Measurements from ENCODE around the gene NUMBL. TPM values are rescaled to one million over a fixed set of nuclear protein-coding genes. Genes with fewer than 3 reads are reported as not detected.
A peak's percentile ranks its signal among the peaks of the same experiment; 100 is the strongest.

The NUMBL gene
- polyA plus RNA-seq, 6 donors from 2014 or later: 0.27 to 2.6 (median 1.5) TPM; not detected in 1

DNA sequence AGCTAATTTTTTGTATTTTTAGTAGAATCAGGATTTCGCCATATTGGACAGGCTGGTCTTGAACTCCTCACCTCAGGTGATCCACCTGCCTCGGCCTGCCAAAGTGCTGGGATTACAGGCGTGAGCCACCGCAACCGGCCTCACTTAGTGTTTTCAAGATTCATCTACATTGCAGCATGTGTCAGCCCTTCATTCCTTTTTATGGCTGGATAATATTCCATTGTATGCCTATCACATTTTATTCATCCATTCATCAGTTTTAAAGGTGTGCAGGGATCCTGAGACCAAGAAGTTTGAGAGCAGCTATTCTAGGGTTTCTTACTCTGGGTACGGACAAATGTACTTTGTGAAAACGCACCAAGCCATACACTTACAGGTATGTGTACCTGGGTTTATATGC is 17.2 kb upstream of the NUMBL start:
- Mint-ChIP-seq H3K27ac (no peak overlapping the region), H3K9me3 (peaks cover 0 to 1% (median 0%) of the 10 kb centered on the region in 7 donors)

DNA sequence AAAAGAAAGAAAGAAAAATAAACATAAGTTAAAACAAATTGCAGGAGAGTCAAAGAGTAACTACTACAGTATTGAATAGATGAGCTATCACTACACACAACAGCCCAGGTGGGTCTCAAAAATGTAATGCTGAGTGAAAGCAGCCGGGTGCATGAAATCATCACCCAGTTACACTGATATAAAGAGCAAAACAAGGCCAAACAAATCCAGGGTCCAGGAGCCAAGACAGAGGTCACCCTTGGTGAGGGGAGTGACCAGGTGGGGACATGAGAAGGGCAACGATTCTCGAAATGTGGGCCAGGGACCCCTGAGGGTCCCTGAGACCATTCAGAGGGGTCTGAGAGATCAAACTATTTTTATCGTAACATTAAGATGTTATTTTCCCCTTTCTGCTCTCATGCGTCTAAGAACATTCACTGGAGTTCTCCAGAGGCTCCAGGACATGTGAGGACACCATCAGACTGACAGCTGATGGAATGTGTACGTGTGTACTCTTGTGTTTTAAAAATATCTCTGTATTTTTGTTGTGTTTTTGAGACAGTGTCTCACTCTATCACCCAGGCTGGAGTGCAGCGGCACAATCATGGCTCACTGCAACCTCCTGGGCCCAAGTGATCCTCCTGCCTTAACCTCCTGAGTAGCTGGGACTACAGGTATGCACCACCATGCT is 15.6 kb upstream of the NUMBL start:
- H3K36me3 Mint-ChIP-seq: peaks cover 12 to 49% of the 10 kb centered on the region in 2 donors
- H3K4me3 Mint-ChIP-seq: no peak overlapping the region
- peak overlapping the region in 1 of 6 donors; percentile 21 for H3K27ac Mint-ChIP-seq
- H3K4me1 Mint-ChIP-seq: peaks cover 4 to 6% (median 5%) of the 10 kb centered on the region in 3 donors
- no peak for ATAC-seq (ENCODE audit: low read depth in 2 of 2)
- DNase-seq: no peak
- no peaks in the 10 kb centered on the region for H3K27me3 Mint-ChIP-seq
- H3K9me3 Mint-ChIP-seq: peaks cover 0 to 1% (median 0%) of the 10 kb centered on the region in 7 donors

More for the DNA sequence above, 17.2 kb upstream of the NUMBL start:
- DNase-seq (no peak), ATAC-seq (ENCODE audit: low read depth in 2 of 2) (no peak)
- H3K4me1 Mint-ChIP-seq: peaks cover 6 to 14% (median 10%) of the 10 kb centered on the region in 3 donors
- peak overlapping the region in 1 of 8 donors; percentile 17 for H3K4me3 Mint-ChIP-seq
- H3K36me3 Mint-ChIP-seq: peaks cover 12 to 43% of the 10 kb centered on the region in 2 donors
- H3K27me3 Mint-ChIP-seq: no peaks in the 10 kb centered on the region

DNA sequence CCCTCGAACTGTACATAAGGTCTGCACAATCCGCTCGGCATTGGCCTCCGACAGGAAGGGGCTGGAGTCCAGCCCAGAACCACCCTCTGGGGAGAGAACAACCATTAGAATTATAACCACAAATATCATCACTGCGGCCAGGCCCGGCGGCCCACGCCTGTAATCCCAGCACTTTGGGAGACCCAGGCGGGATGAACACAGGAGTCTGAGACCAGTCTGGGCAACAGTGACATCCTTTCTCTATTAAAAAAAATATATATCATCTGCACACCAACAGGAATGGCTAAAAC is 14.9 kb upstream of the NUMBL start:
- Mint-ChIP-seq H3K27me3 (no peaks in the 10 kb centered on the region), H3K9me3 (peaks cover 0 to 1% (median 0%) of the 10 kb centered on the region in 7 donors), H3K4me3 (no peak overlapping the region), H3K36me3 (peaks cover 12 to 46% of the 10 kb centered on the region in 2 donors), H3K4me1 (peaks cover under 1 to 2% (median under 1%) of the 10 kb centered on the region in 3 donors), H3K27ac (no peak overlapping the region)
- no peak for DNase-seq
- ATAC-seq (ENCODE audit: low read depth in 2 of 2): no peak

DNA sequence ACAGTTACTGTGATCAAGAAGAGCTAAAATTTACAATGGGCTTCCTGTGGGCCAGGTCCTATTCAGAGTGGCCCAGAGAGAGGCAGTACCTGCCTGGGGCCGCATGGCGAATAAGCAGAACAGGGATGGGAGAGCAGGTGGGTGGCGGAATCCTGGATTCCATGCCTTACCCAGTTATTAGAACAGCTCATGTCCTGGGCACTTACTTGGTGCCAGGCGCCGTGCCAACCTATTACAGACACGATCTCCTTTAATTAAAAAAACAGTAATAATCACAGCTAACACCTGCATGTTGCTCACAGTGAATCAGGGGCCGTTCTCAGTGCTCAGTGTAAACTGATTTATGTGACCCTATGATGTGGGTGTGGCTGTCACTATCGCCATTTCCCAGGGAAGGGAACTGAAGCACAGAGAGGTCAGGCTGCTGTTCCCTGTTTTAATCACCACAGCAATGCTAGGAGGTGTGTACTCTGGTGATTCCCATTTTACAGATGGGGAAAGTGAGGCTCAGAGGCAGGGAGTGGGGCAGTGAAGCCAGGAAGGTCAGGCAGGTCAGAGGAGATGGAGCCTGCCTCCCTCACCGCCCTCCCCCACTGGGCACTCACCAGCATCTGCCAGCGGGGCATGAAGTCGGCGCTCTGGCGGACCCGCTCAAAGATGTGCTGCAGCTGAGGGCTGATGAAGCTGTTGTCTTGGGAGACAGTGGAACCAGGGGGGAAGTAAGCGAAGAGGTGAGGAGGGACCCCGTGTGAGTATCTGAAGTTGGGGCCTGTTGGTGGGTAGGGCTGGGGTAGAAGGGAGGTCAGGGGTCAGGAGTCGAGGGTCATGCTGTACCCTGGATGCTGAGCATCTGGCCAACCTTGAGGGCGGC is 14.3 kb upstream of the NUMBL start:
- peaks cover 0 to 2% (median 0%) of the 10 kb centered on the region in 3 donors for H3K4me1 Mint-ChIP-seq
- DNase-seq: no peak
- ATAC-seq (ENCODE audit: low read depth in 2 of 2): no peak
- no peak overlapping the region for H3K4me3 Mint-ChIP-seq
- peak overlapping the region in 2 of 6 donors; percentile 47 to 57 for H3K27ac Mint-ChIP-seq
- no peaks in the 10 kb centered on the region for H3K27me3 Mint-ChIP-seq
- H3K9me3 Mint-ChIP-seq: peaks cover 0 to 1% (median 0%) of the 10 kb centered on the region in 7 donors
- peaks cover 12 to 44% of the 10 kb centered on the region in 2 donors for H3K36me3 Mint-ChIP-seq

DNA sequence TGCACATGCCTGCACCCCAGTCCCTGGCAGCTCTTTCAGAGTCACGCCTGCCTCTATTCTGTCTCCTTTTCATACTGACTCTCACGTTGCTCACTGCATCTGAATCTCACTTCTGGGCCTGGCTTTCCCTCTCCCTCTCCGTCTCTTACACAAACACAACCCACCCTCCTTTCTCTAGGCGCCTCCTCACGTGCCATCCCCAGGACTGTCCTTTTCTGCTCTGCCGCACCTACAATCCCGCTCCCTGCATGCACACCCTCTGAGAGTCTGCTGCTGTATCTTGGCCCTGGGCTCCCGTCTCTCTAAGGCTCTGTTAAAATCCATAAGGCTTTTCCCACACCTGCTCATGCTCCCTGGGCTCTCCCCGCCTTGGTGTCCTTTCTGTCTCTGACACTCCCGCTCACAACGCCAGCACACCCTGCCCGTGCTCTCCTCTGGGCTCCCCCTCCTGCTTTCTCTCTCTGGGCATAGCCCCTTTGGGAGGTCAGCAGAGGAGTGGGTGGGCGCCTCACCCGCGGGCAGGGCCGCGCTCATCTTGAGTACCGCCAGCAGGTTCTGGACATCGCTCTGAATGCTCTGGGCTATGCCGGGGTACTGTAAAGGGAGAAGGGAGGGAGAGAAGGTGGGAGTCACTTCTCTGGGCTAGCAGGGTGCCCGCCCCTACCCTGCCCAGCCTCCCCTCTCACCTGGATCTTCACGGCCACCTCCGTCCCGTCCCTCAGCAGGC is 12.7 kb upstream of the NUMBL start:
- no peaks in the 10 kb centered on the region for H3K27me3 Mint-ChIP-seq
- peaks cover 0 to 1% (median 0%) of the 10 kb centered on the region in 7 donors for H3K9me3 Mint-ChIP-seq
- no peak overlapping the region for H3K4me3 Mint-ChIP-seq
- peaks cover 12 to 44% of the 10 kb centered on the region in 2 donors for H3K36me3 Mint-ChIP-seq
- ATAC-seq (ENCODE audit: low read depth in 2 of 2) (no peak), DNase-seq (no peak)
- peak overlapping the region in 3 of 6 donors; percentile 6 to 47 (median 44) for H3K27ac Mint-ChIP-seq
- peaks cover 0 to 2% (median 0%) of the 10 kb centered on the region in 3 donors for H3K4me1 Mint-ChIP-seq

DNA sequence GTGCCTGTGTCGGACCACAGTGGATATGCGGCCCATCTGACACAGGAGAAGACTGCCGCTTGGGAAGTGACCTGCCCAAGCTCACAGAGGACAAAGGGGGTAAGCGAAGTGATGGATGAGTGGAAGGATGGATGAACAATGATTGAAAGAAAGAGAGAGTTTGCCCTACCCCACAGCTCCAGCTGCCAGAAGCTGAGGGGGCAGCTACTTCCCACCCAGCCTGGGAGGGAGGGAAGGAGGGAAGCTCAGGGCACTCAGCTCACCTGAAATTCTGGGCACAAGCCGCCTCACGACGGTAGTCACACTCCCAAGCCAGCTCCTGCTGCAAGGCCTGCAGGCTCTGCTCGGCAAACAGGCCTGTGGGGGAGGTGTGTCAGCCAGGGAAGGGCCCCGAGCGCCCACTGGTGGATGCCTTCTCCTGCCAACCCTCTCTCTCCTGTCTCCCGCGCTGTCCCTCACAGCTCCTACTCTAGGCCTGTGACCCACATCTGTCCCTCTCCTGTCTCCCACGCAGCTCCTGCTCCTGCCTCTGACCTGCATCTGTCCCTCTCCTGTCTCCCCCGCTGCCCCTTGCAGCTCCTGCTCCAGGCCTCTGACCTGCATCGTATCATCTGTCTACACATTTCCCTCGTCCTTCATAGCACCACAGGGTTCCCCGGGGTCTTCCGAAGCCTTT is 12.0 kb upstream of the NUMBL start:
- peaks cover 12 to 44% of the 10 kb centered on the region in 2 donors for H3K36me3 Mint-ChIP-seq
- H3K9me3 Mint-ChIP-seq: peaks cover 0 to 1% (median 0%) of the 10 kb centered on the region in 7 donors
- no peak overlapping the region for H3K4me3 Mint-ChIP-seq
- no peak for ATAC-seq (ENCODE audit: low read depth in 2 of 2)
- H3K27me3 Mint-ChIP-seq: no peaks in the 10 kb centered on the region
- H3K27ac Mint-ChIP-seq: peak overlapping the region in 2 of 6 donors; percentile 6 to 22
- DNase-seq: no peak
- H3K4me1 Mint-ChIP-seq: peaks cover 0 to 2% (median 0%) of the 10 kb centered on the region in 3 donors

DNA sequence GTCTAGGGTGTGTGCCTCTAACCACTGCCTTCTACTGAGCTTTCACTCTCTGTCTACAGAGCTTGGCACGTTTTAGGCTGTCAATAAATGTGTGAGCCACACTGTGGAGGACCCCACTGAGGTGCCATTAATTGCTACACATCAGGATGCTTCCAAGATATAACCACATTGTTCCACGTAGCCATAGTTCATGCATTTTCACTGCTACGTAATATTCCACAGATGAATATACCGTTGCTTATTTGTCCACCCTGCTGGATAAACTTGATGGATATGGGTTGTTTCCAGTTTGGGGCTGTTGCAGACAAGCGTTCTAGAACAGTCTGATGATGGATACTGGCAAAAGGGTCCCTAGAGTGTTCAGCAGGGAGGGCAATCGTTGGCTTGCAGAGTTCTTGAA is 11.3 kb upstream of the NUMBL start:
- no peak overlapping the region for H3K27ac Mint-ChIP-seq
- peaks cover 12 to 37% of the 10 kb centered on the region in 2 donors for H3K36me3 Mint-ChIP-seq
- peaks cover 0 to 2% (median 0%) of the 10 kb centered on the region in 3 donors for H3K4me1 Mint-ChIP-seq
- no peak overlapping the region for H3K4me3 Mint-ChIP-seq
- peaks cover 0 to 1% (median 0%) of the 10 kb centered on the region in 7 donors for H3K9me3 Mint-ChIP-seq
- no peaks in the 10 kb centered on the region for H3K27me3 Mint-ChIP-seq
- no peak for ATAC-seq (ENCODE audit: low read depth in 2 of 2)
- DNase-seq: no peak

DNA sequence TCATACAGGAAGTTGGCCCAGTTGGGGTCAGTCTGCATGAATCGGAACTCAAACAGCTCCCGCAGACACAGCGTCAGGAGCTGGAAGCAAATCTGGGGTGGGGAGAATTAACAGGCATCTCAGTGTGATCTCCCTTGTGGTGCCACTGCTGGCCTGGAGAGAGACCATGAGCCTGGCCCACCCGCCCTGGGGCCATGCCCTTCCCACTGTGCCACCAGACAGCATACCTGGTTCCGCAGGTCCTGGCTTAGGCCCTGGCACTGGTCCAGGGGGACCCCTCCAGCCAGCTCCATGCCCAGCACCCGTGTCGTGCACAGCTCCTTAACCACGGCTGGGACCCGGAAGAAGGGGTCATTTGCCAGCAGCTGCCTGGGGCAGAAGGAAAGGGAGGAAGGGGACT is 9.6 kb upstream of the NUMBL start:
- Mint-ChIP-seq H3K27me3 (no peaks in the 10 kb centered on the region), H3K4me1 (peaks cover 0 to 2% (median 0%) of the 10 kb centered on the region in 3 donors), H3K27ac (no peak overlapping the region), H3K36me3 (peaks cover 12 to 36% of the 10 kb centered on the region in 2 donors), H3K9me3 (peaks cover 0 to 1% (median 0%) of the 10 kb centered on the region in 7 donors), H3K4me3 (no peak overlapping the region)
- DNase-seq: no peak
- no peak for ATAC-seq (ENCODE audit: low read depth in 2 of 2)

DNA sequence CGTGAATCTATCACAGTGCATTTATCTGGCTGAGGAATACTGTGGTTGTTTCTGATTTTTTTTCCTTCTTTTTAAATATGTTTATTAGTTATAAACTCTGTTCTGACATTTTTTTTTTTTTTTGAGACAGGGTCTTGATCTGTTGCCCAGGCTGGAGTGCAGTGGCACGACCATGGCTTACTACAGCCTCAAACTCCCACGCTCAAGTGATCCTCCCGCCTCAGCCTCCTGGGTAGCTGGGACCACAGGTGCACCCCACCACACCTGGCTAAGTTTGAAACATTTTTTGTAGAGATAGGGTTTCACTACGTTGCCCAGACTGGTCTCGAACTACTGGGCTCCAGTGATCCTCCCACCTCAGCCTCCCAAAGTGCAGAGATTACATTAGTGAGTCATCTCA is 6.6 kb upstream of the NUMBL start:
- no peaks in the 10 kb centered on the region for H3K27me3 Mint-ChIP-seq
- H3K27ac Mint-ChIP-seq: no peak overlapping the region
- H3K9me3 Mint-ChIP-seq: no peaks in the 10 kb centered on the region
- peaks cover 0 to 4% (median 0%) of the 10 kb centered on the region in 3 donors for H3K4me1 Mint-ChIP-seq
- ATAC-seq (ENCODE audit: low read depth in 2 of 2) (no peak), DNase-seq (no peak)
- H3K4me3 Mint-ChIP-seq: no peak overlapping the region
- peaks cover 2 to 12% of the 10 kb centered on the region in 2 donors for H3K36me3 Mint-ChIP-seq

DNA sequence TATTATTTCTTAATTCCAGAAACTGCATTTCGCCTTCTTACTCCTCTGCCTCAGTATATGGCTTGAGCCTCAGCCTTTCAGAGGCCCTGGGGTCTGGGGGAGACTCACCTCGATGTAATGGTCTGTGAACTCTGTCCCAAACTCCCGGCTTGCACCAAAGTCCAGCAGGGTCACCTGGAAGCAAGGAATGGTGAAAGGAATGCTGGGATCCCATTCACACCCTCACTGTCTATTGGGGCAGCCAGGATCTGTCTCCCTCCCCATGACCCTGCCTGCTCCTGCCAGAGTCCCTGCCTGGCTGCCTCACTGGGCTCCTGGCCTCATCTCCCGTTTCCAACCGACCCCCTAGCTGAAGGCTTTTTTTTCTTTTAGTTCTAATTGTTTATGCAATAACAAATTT is 5.4 kb upstream of the NUMBL start:
- Mint-ChIP-seq H3K36me3 (peaks cover 0 to 2% of the 10 kb centered on the region in 2 donors), H3K27me3 (no peaks in the 10 kb centered on the region), H3K4me1 (peaks cover 0 to 8% (median 2%) of the 10 kb centered on the region in 3 donors), H3K4me3 (no peak overlapping the region), H3K9me3 (no peaks in the 10 kb centered on the region), H3K27ac (no peak overlapping the region)
- no peak for ATAC-seq (ENCODE audit: low read depth in 2 of 2)
- DNase-seq: no peak

DNA sequence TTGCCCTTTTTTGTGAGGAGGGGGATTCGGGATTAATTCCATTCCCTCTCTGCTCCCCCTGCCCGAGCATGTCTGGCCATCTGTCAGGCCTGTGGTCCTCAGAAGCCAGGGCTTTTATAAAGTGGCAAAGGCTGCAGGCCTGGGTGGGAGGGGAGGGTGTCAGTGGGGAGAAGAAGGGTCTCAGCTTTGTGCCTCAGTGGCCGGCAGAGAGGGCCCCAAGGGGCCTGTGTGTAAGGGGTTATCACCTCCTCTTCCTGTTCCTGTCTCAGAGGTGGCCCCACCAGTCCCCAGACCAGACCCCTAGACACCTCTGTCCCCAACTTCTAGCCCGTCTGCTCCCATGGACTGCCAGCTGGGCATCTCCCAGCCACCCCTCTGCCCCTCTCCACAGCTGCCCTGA is 3.4 kb upstream of the NUMBL start:
- DNase-seq (no peak), ATAC-seq (ENCODE audit: low read depth in 2 of 2) (no peak)
- Mint-ChIP-seq H3K27ac (no peak overlapping the region), H3K9me3 (no peaks in the 10 kb centered on the region), H3K36me3 (no peaks in the 10 kb centered on the region), H3K4me3 (no peak overlapping the region), H3K27me3 (no peaks in the 10 kb centered on the region), H3K4me1 (peaks cover 3 to 13% (median 9%) of the 10 kb centered on the region in 3 donors)

DNA sequence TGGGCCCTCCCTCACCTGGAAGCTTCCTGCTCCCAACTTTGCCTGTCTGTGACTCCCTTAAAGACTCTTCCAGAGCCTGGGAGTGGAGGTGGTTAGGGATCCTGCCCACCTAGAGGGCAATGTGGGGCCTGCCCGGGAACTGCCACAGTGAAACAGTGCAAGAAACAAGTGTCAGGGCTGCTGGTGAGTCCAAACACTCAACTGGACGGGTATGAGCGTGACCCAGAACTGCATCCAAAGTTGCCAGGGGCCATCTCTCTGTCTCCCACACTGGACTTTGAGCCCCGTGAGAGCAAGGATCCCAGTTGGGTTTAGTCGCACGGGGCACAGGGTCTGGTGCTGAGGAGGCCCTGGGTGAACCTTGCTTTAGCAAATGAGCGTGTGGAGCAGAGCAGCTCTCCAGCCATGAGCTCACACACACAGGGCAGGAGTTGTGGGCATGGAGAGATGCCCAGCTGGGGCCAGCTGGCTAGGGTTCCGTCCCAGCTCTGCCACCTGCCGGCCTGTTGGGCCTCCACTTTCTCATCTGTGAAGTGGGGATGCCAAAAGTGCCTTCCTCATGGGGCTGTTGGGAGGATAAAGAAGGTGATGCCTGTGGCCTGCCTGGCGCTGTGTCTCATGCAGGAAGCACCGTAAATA is 2.8 kb upstream of the NUMBL start:
- H3K27ac Mint-ChIP-seq: peak overlapping the region in 2 of 6 donors; percentile 5 to 47
- H3K4me1 Mint-ChIP-seq: peaks cover 3 to 13% (median 9%) of the 10 kb centered on the region in 3 donors
- H3K9me3 Mint-ChIP-seq: no peaks in the 10 kb centered on the region
- H3K27me3 Mint-ChIP-seq: no peaks in the 10 kb centered on the region
- DNase-seq (no peak), ATAC-seq (ENCODE audit: low read depth in 2 of 2) (no peak)
- no peak overlapping the region for H3K4me3 Mint-ChIP-seq
- no peaks in the 10 kb centered on the region for H3K36me3 Mint-ChIP-seq
